Effector CD8-positive, alpha-beta T cell (primary cell): Measurements from ENCODE around the gene SULT1C4.

Experiments
- DNase-seq: peaks from one replicate; lab custom pipeline; 2025; lab: John Stamatoyannopoulos, UW

Gene SULT1C4

GRCh38 chr2:108370080-108370479, 7.7 kb upstream of the SULT1C4 start:
- no peak for DNase-seq

GRCh38 chr2:108376774-108377173, 980 bp upstream of the SULT1C4 start:
- DNase-seq = no peak

- DNase-seq = no peak
These were observed 353 bp upstream of the SULT1C4 start for GRCh38 chr2:108377401-108377800.

GRCh38 chr2:108378851-108379250, 1.1 kb downstream of the SULT1C4 start:
- DNase-seq = no peak

GRCh38 chr2:108382196-108382595, 4.4 kb downstream of the SULT1C4 start:
- DNase-seq = no peak

GRCh38 chr2:108383146-108383830, 5.5 kb downstream of the SULT1C4 start:
- DNase-seq = no peak

- no peak for DNase-seq
These were observed 7.1 kb downstream of the SULT1C4 start for GRCh38 chr2:108384662-108385393.

GRCh38 chr2:108385411-108386071, 7.8 kb downstream of the SULT1C4 start:
- no peak for DNase-seq

GRCh38 chr2:108388045-108388444, 10.3 kb downstream of the SULT1C4 start:
- no peak for DNase-seq

GRCh38 chr2:108390340-108390739, 12.6 kb downstream of the SULT1C4 start:
- DNase-seq = no peak

GRCh38 chr2:108392029-108392428, 14.3 kb downstream of the SULT1C4 start:
- no peak for DNase-seq

- no peak for DNase-seq
These were observed 15.4 kb downstream of the SULT1C4 start for GRCh38 chr2:108393197-108393596.

GRCh38 chr2:108395155-108395554, 17.4 kb downstream of the SULT1C4 start:
- no peak for DNase-seq

- DNase-seq = no peak
These were observed 19.1 kb downstream of the SULT1C4 start for GRCh38 chr2:108396845-108397244.

GRCh38 chr2:108399479-108399878, 21.7 kb downstream of the SULT1C4 start:
- no peak for DNase-seq

GRCh38 chr2:108401800-108402199, 24.0 kb downstream of the SULT1C4 start:
- no peak for DNase-seq

- DNase-seq = no peak
These were observed 25.7 kb downstream of the SULT1C4 start for GRCh38 chr2:108403494-108403893.

GRCh38 chr2:108404784-108405397, 27.1 kb downstream of the SULT1C4 start:
- DNase-seq = no peak

GRCh38 chr2:108407864-108408729, 30.3 kb downstream of the SULT1C4 start:
- DNase-seq = no peak

GRCh38 chr2:108409768-108410167, 32.0 kb downstream of the SULT1C4 start:
- DNase-seq = no peak

- no peak for DNase-seq
These were observed 35.4 kb downstream of the SULT1C4 start for GRCh38 chr2:108412995-108413710.
